GM12878 (cell line): Measurements from ENCODE around the gene MEIKIN. TPM values are rescaled to one million over a fixed set of nuclear protein-coding genes. Genes with fewer than 3 reads are reported as not detected.
A peak's percentile ranks its signal among the peaks of the same experiment; 100 is the strongest.

Experiments used
- ATAC-seq: fragments of 200-7000 bp; cut with Tn5 transposase; 3 replicates; pipeline ENCODE4 v1.9.1; 2020; ENCODE audit warnings: mild to moderate bottlenecking, moderate library complexity
- BruUV-seq: library from RNA; stranded (reverse); fragments of 400-500 nt; replicated peaks from 2 replicates; lab custom pipeline; 2021; lab: Mats Ljungman, UMichigan
- CTCF ChIA-PET: fragments of 300-600 bp; sonication (Branson Sonifier 250); formaldehyde crosslinking; extraction: SDS; loops from one replicate; lab custom pipeline; 2021; ENCODE audit warnings: inconsistent platforms; lab: Yijun Ruan, JAX
- POLR2A ChIA-PET: fragments of 350-600 bp; formaldehyde crosslinking; extraction: SDS; loops from one replicate; lab custom pipeline; 2021; ENCODE audit warnings: inconsistent platforms; lab: Charles Lee
- RAD21 ChIA-PET: fragments of 300-600 bp; sonication (Branson Sonifier 250); formaldehyde crosslinking; loops from one replicate; lab custom pipeline; 2023; ENCODE audit warnings: antibody characterized with exemption; ENCODE audit not compliant: unreplicated experiment; lab: Charles Lee
- SMC1A ChIA-PET: fragments of 300-600 bp; sonication (Branson Sonifier 250); formaldehyde crosslinking; loops from one replicate; lab custom pipeline; 2023; ENCODE audit not compliant: unreplicated experiment, uncharacterized antibody; lab: Charles Lee
- DNase-seq: peaks from one replicate; pipeline ENCODE4 v3.0.0-alpha.2; 2011; ENCODE audit warnings: low read depth, low spot score
- FAIRE-seq: peaks from 3 replicates; lab custom pipeline; 2011; peaks lifted over from hg19 to GRCh38; lab: Jason Lieb, UNC
- H2AFZ ChIP-seq: 2 replicates; pipeline ENCODE4 v1.6.0; 2011; ENCODE audit warnings: low read depth, low read length, control low read depth; ENCODE audit not compliant: control insufficient read depth
- H3K27ac ChIP-seq: 2 replicates; pipeline ENCODE4 v1.5.1; 2011; ENCODE audit warnings: control low read depth; ENCODE audit not compliant: control insufficient read depth, insufficient read depth
- H3K27me3 ChIP-seq, 2 experiments: replicated peaks in 1 of 2; 2 replicates each; pipeline versions ENCODE4 v1.6.0 to v1.6.1; 2011; ENCODE audit warnings: low read length in 1 of 2; ENCODE audit not compliant: control insufficient read depth in 2 of 2, insufficient read depth in 2 of 2
- H3K36me3 ChIP-seq, 2 experiments: 2 replicates each; pipeline ENCODE4 v1.5.1; 2011; ENCODE audit warnings: low read length in 1 of 2; ENCODE audit not compliant: control insufficient read depth in 2 of 2, insufficient read depth in 2 of 2
- H3K4me1 ChIP-seq: 2 replicates; pipeline ENCODE4 v1.6.1; 2011; ENCODE audit warnings: mild to moderate bottlenecking, low read length, moderate library complexity, mixed read lengths; ENCODE audit not compliant: control insufficient read depth, insufficient read depth
- H3K4me2 ChIP-seq: 2 replicates; pipeline ENCODE4 v1.6.0; 2011; ENCODE audit warnings: control low read depth; ENCODE audit not compliant: control insufficient read depth, insufficient read depth
- H3K4me3 ChIP-seq: fragments of 200-600 bp; sonication (generic); 2 replicates; pipeline ENCODE4 v1.5.1; 2016
- H3K79me2 ChIP-seq: 2 replicates; pipeline ENCODE4 v1.6.0; 2011; ENCODE audit warnings: low read length; ENCODE audit not compliant: control insufficient read depth, insufficient read depth
- H3K9ac ChIP-seq: 2 replicates; pipeline ENCODE4 v1.8.0; 2011; ENCODE audit warnings: low read length, control low read depth, mixed read lengths; ENCODE audit not compliant: control insufficient read depth, insufficient read depth
- H3K9me3 ChIP-seq: replicated peaks from 3 replicates; pipeline ENCODE4 v1.5.1; 2011; ENCODE audit warnings: mild to moderate bottlenecking, low read length; ENCODE audit not compliant: control insufficient read depth, insufficient read depth
- H4K20me1 ChIP-seq: 2 replicates; pipeline ENCODE4 v1.6.0; 2011; ENCODE audit not compliant: control insufficient read depth, insufficient read depth
- MTA3 ChIP-seq: IDR thresholded peaks from 2 replicates; pipeline ENCODE4 v1.6.1; 2012; ENCODE audit warnings: low read length, inconsistent platforms, borderline replicate concordance
- RUNX3 ChIP-seq: IDR thresholded peaks from 2 replicates; pipeline ENCODE4 v1.6.1; 2012; ENCODE audit warnings: low read length, inconsistent platforms
- WGBS: methylation state at CpG from one replicate; pipeline ENCODE4 v1.1.6; 2016; ENCODE audit warnings: low lambda C conversion rate; ENCODE audit not compliant: insufficient replicate concordance, insufficient coverage; ENCODE audit errors: missing lambda C conversion rate; 5-methylcytosine and 5-hydroxymethylcytosine counted together
- in situ Hi-C: fragments of 300-500 bp; cut with MboI; formaldehyde crosslinking; loops from 9 replicates; pipeline ENCODE4 v1.14.3; 2018; ENCODE audit warnings: mixed read lengths
- intact Hi-C: fragments of 100-400 bp; cut with micrococcal nuclease; formaldehyde crosslinking; loops from one replicate; pipeline ENCODE4 v1.14.2; 2022; ENCODE audit not compliant: unreplicated experiment
- polyA plus RNA-seq, 11 experiments: library from polyadenylated mRNA; depleted of rRNA in 4 of 11; unstranded in 6 of 11; stranded (reverse) in 5 of 11; fragments of >200 nt; fragmentation: Nextera tagmentation in 4 of 11; fragmentation: Illumina TruSeq in 1 of 11; extraction: Ambion mirVana in 4 of 11; extraction: Trizol in 1 of 11; gene quantifications; 1 replicate in 1 of 11; 2 replicates in 10 of 11; pipeline versions ENCODE4 v1.2.1 to v1.2.3, GENCODE V29; 2011 to 2016; ENCODE audit warnings: inconsistent platforms in 2 of 11, missing spikeins in 2 of 11, low read depth in 1 of 11
- total RNA-seq, 4 experiments: library from RNA; depleted of rRNA in 3 of 4; stranded (reverse); fragments of >200 nt in 3 of 4; fragmentation: Illumina TruSeq in 1 of 4; extraction: Trizol in 1 of 4; gene quantifications; 2 replicates each; pipeline versions ENCODE4 v1.2.1 to v1.2.3, GENCODE V29; 2013 to 2021
- TF ChIP-seq, protein P1 (sequence below): IDR thresholded peaks from 2 replicates; pipeline ENCODE4 v1.6.1; 2012; ENCODE audit warnings: mild to moderate bottlenecking, low read depth, low read length

Gene MEIKIN
- total and polyA plus RNA-seq, 10 of the 15 experiments (the other 5 are each of a cell fraction or from before 2014, with no cell fraction given): not detected

DNA sequence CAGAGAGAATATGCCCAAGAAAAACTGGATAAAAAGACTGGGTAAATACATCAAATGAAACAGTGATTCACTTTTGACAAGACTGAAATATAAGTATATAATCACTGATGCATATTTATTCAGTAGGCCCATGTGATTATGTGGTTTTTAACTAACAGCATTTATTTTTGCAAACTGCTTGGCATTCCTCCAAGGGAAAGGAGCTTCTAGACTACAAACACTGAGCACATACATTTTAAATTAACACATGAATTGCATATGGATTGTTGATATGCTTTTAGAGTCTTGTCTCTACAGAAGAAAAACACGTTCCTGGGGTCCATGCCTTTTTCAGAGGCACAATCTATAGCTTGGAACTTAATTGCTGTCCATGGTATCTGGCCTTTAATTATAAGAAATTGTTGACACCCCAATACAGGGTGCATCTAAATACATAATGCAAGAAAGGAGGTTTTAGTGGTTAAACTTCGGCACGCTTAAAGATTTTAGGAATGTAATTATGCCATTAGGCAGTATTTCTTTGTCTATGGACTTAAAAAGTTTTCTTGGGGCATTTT lies 6.9 kb upstream of the MEIKIN start:
- in situ Hi-C loops: no loop called here
- no peak for ATAC-seq

More for the DNA sequence above, 6.9 kb upstream of the MEIKIN start:
- Histone ChIP-seq H4K20me1 (no peaks in the 10 kb centered on the region), H3K79me2 (no peaks in the 10 kb centered on the region), H3K9me3 (no peaks in the 10 kb centered on the region), H3K4me2 (no peak overlapping the region), H3K27me3 (peaks cover 0 to 2% of the 10 kb centered on the region in 2 experiments; a peak in 3 of 4 replicates), H3K4me3 (no peak overlapping the region), H3K27ac (no peak overlapping the region), H3K9ac (no peak overlapping the region), H2AFZ (no peak overlapping the region), H3K36me3 (no peaks in the 10 kb centered on the region), H3K4me1 (no peaks in the 10 kb centered on the region)
- ChIA-PET SMC1A (no interaction called here), CTCF (interaction anchor here (1.0 kb wide), 1 partner anchor 16 kb away, joined by 3 read pairs; no protein-coding TSS in a partner anchor), RAD21 (no interaction called here), POLR2A (no interaction called here)
- no peak for TF ChIP-seq MTA3
- TF ChIP-seq RUNX3: no peak
- TF ChIP-seq, protein P1, sequence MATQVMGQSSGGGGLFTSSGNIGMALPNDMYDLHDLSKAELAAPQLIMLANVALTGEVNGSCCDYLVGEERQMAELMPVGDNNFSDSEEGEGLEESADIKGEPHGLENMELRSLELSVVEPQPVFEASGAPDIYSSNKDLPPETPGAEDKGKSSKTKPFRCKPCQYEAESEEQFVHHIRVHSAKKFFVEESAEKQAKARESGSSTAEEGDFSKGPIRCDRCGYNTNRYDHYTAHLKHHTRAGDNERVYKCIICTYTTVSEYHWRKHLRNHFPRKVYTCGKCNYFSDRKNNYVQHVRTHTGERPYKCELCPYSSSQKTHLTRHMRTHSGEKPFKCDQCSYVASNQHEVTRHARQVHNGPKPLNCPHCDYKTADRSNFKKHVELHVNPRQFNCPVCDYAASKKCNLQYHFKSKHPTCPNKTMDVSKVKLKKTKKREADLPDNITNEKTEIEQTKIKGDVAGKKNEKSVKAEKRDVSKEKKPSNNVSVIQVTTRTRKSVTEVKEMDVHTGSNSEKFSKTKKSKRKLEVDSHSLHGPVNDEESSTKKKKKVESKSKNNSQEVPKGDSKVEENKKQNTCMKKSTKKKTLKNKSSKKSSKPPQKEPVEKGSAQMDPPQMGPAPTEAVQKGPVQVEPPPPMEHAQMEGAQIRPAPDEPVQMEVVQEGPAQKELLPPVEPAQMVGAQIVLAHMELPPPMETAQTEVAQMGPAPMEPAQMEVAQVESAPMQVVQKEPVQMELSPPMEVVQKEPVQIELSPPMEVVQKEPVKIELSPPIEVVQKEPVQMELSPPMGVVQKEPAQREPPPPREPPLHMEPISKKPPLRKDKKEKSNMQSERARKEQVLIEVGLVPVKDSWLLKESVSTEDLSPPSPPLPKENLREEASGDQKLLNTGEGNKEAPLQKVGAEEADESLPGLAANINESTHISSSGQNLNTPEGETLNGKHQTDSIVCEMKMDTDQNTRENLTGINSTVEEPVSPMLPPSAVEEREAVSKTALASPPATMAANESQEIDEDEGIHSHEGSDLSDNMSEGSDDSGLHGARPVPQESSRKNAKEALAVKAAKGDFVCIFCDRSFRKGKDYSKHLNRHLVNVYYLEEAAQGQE: peak; percentile 55; the same call in 1 of the 2 replicates
- FAIRE-seq: no peak
- WGBS: 54% methylated on average over 3 of the region's 3 CpGs
- intact Hi-C loops: no loop called here
- no TSS peak for BruUV-seq
- DNase-seq: no peak
